Activated T-cell treated with anti-CD3 and anti-CD28 coated beads for 24 hours (primary cell): Measurements from ENCODE around the gene ZNF563.

Experiments used
- DNase-seq: peaks from one replicate; pipeline ENCODE4 v3.0.0-alpha.2; 2020; ENCODE audit warnings: low read depth

The ZNF563 gene

GRCh38 chr19:12294249-12295158, 38.9 kb downstream of the ZNF563 start, which contains the start of gene ZNF44:
TSS of gene ZNF44 (minus strand) at chr19:12294883. CDS start at chr19:12294694, 189 bp downstream.
- DNase-seq = peak; percentile 96

- peak; percentile 29 for DNase-seq
Measured at GRCh38 chr19:12293777-12294248, 39.6 kb downstream of the ZNF563 start.

- no peak for DNase-seq
Measured at GRCh38 chr19:12289790-12290065, 43.7 kb downstream of the ZNF563 start.

GRCh38 chr19:12287958-12288500, 45.4 kb downstream of the ZNF563 start:
- no peak for DNase-seq

- no peak for DNase-seq
Measured at GRCh38 chr19:12284631-12285030, 48.8 kb downstream of the ZNF563 start.

GRCh38 chr19:12284226-12284625, 49.2 kb downstream of the ZNF563 start:
- no peak for DNase-seq

GRCh38 chr19:12278713-12279112, 54.7 kb downstream of the ZNF563 start:
- DNase-seq = no peak

GRCh38 chr19:12272980-12273901, 60.2 kb downstream of the ZNF563 start:
- DNase-seq = no peak

- DNase-seq = no peak
Measured at GRCh38 chr19:12272386-12272785, 61.0 kb downstream of the ZNF563 start.

- no peak for DNase-seq
Measured at GRCh38 chr19:12270854-12271253, 62.6 kb downstream of the ZNF563 start.
